ENCODE results near the gene ECHS1.

- TF ChIP-seq, protein P1, sequence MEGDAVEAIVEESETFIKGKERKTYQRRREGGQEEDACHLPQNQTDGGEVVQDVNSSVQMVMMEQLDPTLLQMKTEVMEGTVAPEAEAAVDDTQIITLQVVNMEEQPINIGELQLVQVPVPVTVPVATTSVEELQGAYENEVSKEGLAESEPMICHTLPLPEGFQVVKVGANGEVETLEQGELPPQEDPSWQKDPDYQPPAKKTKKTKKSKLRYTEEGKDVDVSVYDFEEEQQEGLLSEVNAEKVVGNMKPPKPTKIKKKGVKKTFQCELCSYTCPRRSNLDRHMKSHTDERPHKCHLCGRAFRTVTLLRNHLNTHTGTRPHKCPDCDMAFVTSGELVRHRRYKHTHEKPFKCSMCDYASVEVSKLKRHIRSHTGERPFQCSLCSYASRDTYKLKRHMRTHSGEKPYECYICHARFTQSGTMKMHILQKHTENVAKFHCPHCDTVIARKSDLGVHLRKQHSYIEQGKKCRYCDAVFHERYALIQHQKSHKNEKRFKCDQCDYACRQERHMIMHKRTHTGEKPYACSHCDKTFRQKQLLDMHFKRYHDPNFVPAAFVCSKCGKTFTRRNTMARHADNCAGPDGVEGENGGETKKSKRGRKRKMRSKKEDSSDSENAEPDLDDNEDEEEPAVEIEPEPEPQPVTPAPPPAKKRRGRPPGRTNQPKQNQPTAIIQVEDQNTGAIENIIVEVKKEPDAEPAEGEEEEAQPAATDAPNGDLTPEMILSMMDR (IDR thresholded peaks at IDR 0.05; ENCODE audit: extremely low read depth in 1 of 2, insufficient read depth in 1 of 2, low read depth in 1 of 2, low read length in 2 of 2): no peak
- TF ChIP-seq EZH2 (IDR thresholded peaks at IDR 0.05; ENCODE audit: borderline replicate concordance, low read depth, low read length, severe bottlenecking): no peak
- TF ChIP-seq POLR2A (IDR thresholded peaks at IDR 0.05; ENCODE audit: low read depth, low read length): no peak
- no peak for TF ChIP-seq POLR2AphosphoS5 (IDR thresholded peaks at IDR 0.05; ENCODE audit: insufficient read depth, low read depth, low read length)
- no peak for TF ChIP-seq JUN (IDR thresholded peaks at IDR 0.05; ENCODE audit: borderline replicate concordance, insufficient read depth, insufficient read length, low read depth)
- TF ChIP-seq, protein P2, sequence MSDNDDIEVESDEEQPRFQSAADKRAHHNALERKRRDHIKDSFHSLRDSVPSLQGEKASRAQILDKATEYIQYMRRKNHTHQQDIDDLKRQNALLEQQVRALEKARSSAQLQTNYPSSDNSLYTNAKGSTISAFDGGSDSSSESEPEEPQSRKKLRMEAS (IDR thresholded peaks at IDR 0.05; ENCODE audit: insufficient read depth, insufficient read length): no peak
- no peak for TF ChIP-seq MYC (IDR thresholded peaks at IDR 0.05; ENCODE audit: low read depth, low read length)
These were observed 18.8 kb upstream of the ECHS1 start for GRCh38 chr10:133391761-133392518.

Measured in endothelial cell of umbilical vein (primary cell).